H1 (cell line): ENCODE data around the gene MACROH2A1. TPM values are rescaled to one million over a fixed set of nuclear protein-coding genes. Genes with fewer than 3 reads are reported as not detected.

ENCODE experiments used
- CTCF ChIA-PET: fragments of 300-600 bp; sonication (Branson Sonifier 250); formaldehyde crosslinking; loops from one replicate; lab custom pipeline; 2021; ENCODE audit not compliant: partially characterized antibody; lab: Charles Lee
- POLR2A ChIA-PET: fragments of 300-600 bp; sonication (Branson Sonifier 250); formaldehyde crosslinking; loops from one replicate; lab custom pipeline; 2021; ENCODE audit warnings: inconsistent platforms; ENCODE audit not compliant: partially characterized antibody; lab: Charles Lee
- DNase-seq, 2 experiments: peaks; one replicate each; pipeline versions ENCODE4 v3.0.0 to v3.0.0-alpha.2; 2010 to 2022; ENCODE audit warnings: low spot score in 2 of 2, low read depth in 1 of 2, mixed read lengths in 1 of 2
- FAIRE-seq: peaks from 2 replicates; lab custom pipeline; 2011; peaks lifted over from hg19 to GRCh38; lab: Jason Lieb, UNC
- H2AFZ ChIP-seq: 2 replicates; pipeline ENCODE4 v1.8.1; 2012; ENCODE audit warnings: low read length, inconsistent platforms
- H2AK5ac ChIP-seq: 2 replicates; pipeline ENCODE4 v1.6.1; 2013; ENCODE audit warnings: low read depth, low read length
- H2BK120ac ChIP-seq: replicated peaks from 2 replicates; pipeline ENCODE3; 2013; ENCODE audit warnings: low read depth, low read length, inconsistent platforms
- H2BK12ac ChIP-seq: 2 replicates; pipeline ENCODE4 v1.6.1; 2013; ENCODE audit warnings: low read depth, low read length
- H2BK15ac ChIP-seq: 2 replicates; pipeline ENCODE4 v1.6.1; 2013; ENCODE audit warnings: low read length
- H2BK20ac ChIP-seq: 2 replicates; pipeline ENCODE4 v1.6.1; 2013; ENCODE audit warnings: low read length
- H2BK5ac ChIP-seq: 2 replicates; pipeline ENCODE4 v1.6.1; 2013; ENCODE audit warnings: low read depth, low read length
- H3K14ac ChIP-seq: 2 replicates; pipeline ENCODE4 v1.6.1; 2013; ENCODE audit warnings: inconsistent platforms; ENCODE audit not compliant: insufficient read length
- H3K18ac ChIP-seq: 2 replicates; pipeline ENCODE4 v1.6.1; 2013; ENCODE audit warnings: low read length; ENCODE audit errors: extremely low read depth
- H3K23ac ChIP-seq: 2 replicates; pipeline ENCODE4 v1.6.1; 2013; ENCODE audit warnings: inconsistent platforms; ENCODE audit not compliant: insufficient read length
- H3K23me2 ChIP-seq: 2 replicates; pipeline ENCODE4 v1.6.1; 2013; ENCODE audit warnings: low read depth, low read length
- H3K27ac ChIP-seq: 2 replicates; pipeline ENCODE4 v1.6.1; 2011; ENCODE audit warnings: low read depth, low read length, inconsistent platforms
- H3K27me3 ChIP-seq, 4 experiments: replicated peaks in 1 of 4; 1 replicate in 1 of 4; 2 replicates in 3 of 4; pipeline versions ENCODE4 v1.6.1 to v1.8.1; 2011 to 2013; ENCODE audit warnings: low read length in 3 of 4, mild to moderate bottlenecking in 3 of 4, inconsistent platforms in 2 of 4, mixed read lengths in 2 of 4, moderate library complexity in 1 of 4; ENCODE audit not compliant: control insufficient read depth in 3 of 4, insufficient read depth in 3 of 4; ENCODE audit errors: extremely low read depth in 1 of 4
- H3K36me3 ChIP-seq, 4 experiments: 2 replicates each; pipeline versions ENCODE4 v1.6.1 to v1.8.1; 2011 to 2013; ENCODE audit warnings: mild to moderate bottlenecking in 4 of 4, low read length in 3 of 4, moderate library complexity in 2 of 4, control low read depth in 1 of 4, inconsistent platforms in 1 of 4; ENCODE audit not compliant: insufficient read depth in 4 of 4, control insufficient read depth in 2 of 4
- H3K4ac ChIP-seq: replicated peaks from 2 replicates; pipeline ENCODE3; 2013; ENCODE audit warnings: low read length, low read depth, mixed read lengths, inconsistent platforms; ENCODE audit not compliant: insufficient read length
- H3K4me1 ChIP-seq, 4 experiments: replicated peaks in 1 of 4; 1 replicate in 1 of 4; 2 replicates in 3 of 4; pipeline versions ENCODE4 v1.6.1 to v1.8.1; 2011 to 2013; ENCODE audit warnings: low read length in 3 of 4, inconsistent platforms in 2 of 4, mixed read lengths in 1 of 4; ENCODE audit not compliant: insufficient read depth in 4 of 4, control insufficient read depth in 3 of 4
- H3K4me2 ChIP-seq, 2 experiments: 2 replicates each; pipeline versions ENCODE4 v1.6.1 to v1.8.1; 2011 to 2013; ENCODE audit warnings: low read depth in 2 of 2, low read length in 2 of 2, control low read depth in 1 of 2, inconsistent platforms in 1 of 2, mild to moderate bottlenecking in 1 of 2; ENCODE audit not compliant: insufficient read depth in 1 of 2
- H3K4me3 ChIP-seq, 4 experiments: fragments of 200-600, 300-600 bp in 1 of 4; sonication (generic), shearing (Covaris generic), sonication (Bioruptor Twin) in 1 of 4; 2 replicates each; pipeline versions ENCODE4 v1.5.1 to v1.8.1; 2011 to 2016; ENCODE audit warnings: low read length in 4 of 4, low read depth in 3 of 4, control low read depth in 2 of 4, inconsistent platforms in 2 of 4, mild to moderate bottlenecking in 2 of 4, mixed read lengths in 1 of 4, moderate library complexity in 1 of 4; ENCODE audit not compliant: insufficient read depth in 2 of 4; ENCODE audit errors: extremely low read depth in 1 of 4
- H3K56ac ChIP-seq: replicated peaks from 2 replicates; pipeline ENCODE3; 2013; ENCODE audit warnings: low read depth, mild to moderate bottlenecking, mixed read lengths, low read length, inconsistent platforms; ENCODE audit not compliant: insufficient read length
- H3K79me1 ChIP-seq: 2 replicates; pipeline ENCODE4 v1.6.1; 2013; ENCODE audit warnings: low read depth, low read length, control low read depth
- H3K79me2 ChIP-seq, 2 experiments: 2 replicates each; pipeline versions ENCODE4 v1.6.1 to v1.8.1; 2012 to 2013; ENCODE audit warnings: low read length in 2 of 2, mild to moderate bottlenecking in 2 of 2, inconsistent platforms in 1 of 2; ENCODE audit not compliant: insufficient read depth in 2 of 2, control insufficient read depth in 1 of 2
- H3K9ac ChIP-seq, 4 experiments: replicated peaks in 1 of 4; 1 replicate in 1 of 4; 2 replicates in 3 of 4; pipeline versions ENCODE4 v1.6.1 to v1.8.1; 2011 to 2013; ENCODE audit warnings: low read depth in 3 of 4, low read length in 3 of 4, control low read depth in 2 of 4, mild to moderate bottlenecking in 2 of 4, moderate library complexity in 2 of 4, inconsistent platforms in 1 of 4; ENCODE audit errors: extremely low read depth in 1 of 4
- H3K9me3 ChIP-seq, 2 experiments: 2 replicates each; pipeline versions ENCODE4 v1.6.1 to v1.8.1; 2012 to 2013; ENCODE audit warnings: mild to moderate bottlenecking in 2 of 2, moderate library complexity in 2 of 2, control low read depth in 1 of 2, inconsistent platforms in 1 of 2, low read depth in 1 of 2, low read length in 1 of 2, mixed read lengths in 1 of 2; ENCODE audit not compliant: insufficient read depth in 2 of 2
- H4K20me1 ChIP-seq, 2 experiments: replicated peaks in 1 of 2; 2 replicates each; pipeline versions ENCODE3 to v1.8.1; 2011 to 2013; ENCODE audit warnings: inconsistent platforms in 2 of 2, low read length in 2 of 2, mild to moderate bottlenecking in 1 of 2; ENCODE audit not compliant: insufficient read depth in 2 of 2, control insufficient read depth in 1 of 2
- H4K5ac ChIP-seq: 2 replicates; pipeline ENCODE4 v1.6.1; 2013; ENCODE audit warnings: low read length, low read depth, mixed read lengths, inconsistent platforms; ENCODE audit not compliant: insufficient read length
- H4K8ac ChIP-seq: 2 replicates; pipeline ENCODE4 v1.8.0; 2013; ENCODE audit warnings: mild to moderate bottlenecking, moderate library complexity, low read length, inconsistent platforms; ENCODE audit not compliant: insufficient read depth; ENCODE audit errors: extremely low read depth
- H4K91ac ChIP-seq: replicated peaks from 2 replicates; pipeline ENCODE3; 2013; ENCODE audit warnings: low read length, mixed read lengths, inconsistent platforms; ENCODE audit not compliant: insufficient read length
- CBX8 ChIP-seq: fragments of 300-800, 300-1000 bp; sonication (generic); IDR thresholded peaks from 2 replicates; pipeline ENCODE4 v1.7.1; 2016; ENCODE audit warnings: low read depth, low read length, borderline replicate concordance
- EGR1 ChIP-seq: IDR thresholded peaks from 2 replicates; pipeline ENCODE4 v1.6.1; 2011; ENCODE audit warnings: low read depth, low read length, borderline replicate concordance
- FOSL1 ChIP-seq: IDR thresholded peaks from 2 replicates; pipeline ENCODE4 v1.6.1; 2011; ENCODE audit warnings: mild to moderate bottlenecking, low read depth, low read length, moderate library complexity; ENCODE audit not compliant: insufficient read depth
- GABPA ChIP-seq: IDR thresholded peaks from 2 replicates; pipeline ENCODE4 v1.6.1; 2011; ENCODE audit warnings: mild to moderate bottlenecking, low read length, moderate library complexity, borderline replicate concordance; ENCODE audit not compliant: insufficient read depth
- WGBS, 2 experiments: shearing (Covaris generic) in 1 of 2; methylation state at CpG; one replicate each; pipeline versions ENCODE4 v1.1.6 to v1.1.7; 2013 to 2015; ENCODE audit warnings: low lambda C conversion rate in 2 of 2, mixed read lengths in 2 of 2, inconsistent platforms in 1 of 2, low coverage in 1 of 2, missing lambda C conversion rate in 1 of 2; ENCODE audit not compliant: insufficient replicate concordance in 2 of 2, insufficient coverage in 1 of 2, insufficient read length in 1 of 2; ENCODE audit errors: extremely low coverage in 1 of 2, missing lambda C conversion rate in 1 of 2; 5-methylcytosine and 5-hydroxymethylcytosine counted together
- polyA plus RNA-seq, 7 experiments: library from polyadenylated mRNA; depleted of rRNA in 3 of 7; stranded (reverse) in 5 of 7; unstranded in 2 of 7; fragments of >200 nt in 5 of 7; fragments of 200-250 nt in 2 of 7; gene quantifications; 1 replicate in 5 of 7; 2 replicates in 1 of 7; 4 replicates in 1 of 7; pipeline versions ENCODE4 v1.2.1 to v1.2.3, GENCODE V29; 2011 to 2013; ENCODE audit warnings: missing spikeins in 2 of 7, mixed read lengths in 2 of 7
- total RNA-seq: library from RNA; stranded (reverse); fragmentation: NEBNext Ultra II Directional; extraction: Animal tissue kit (Norgen Biotek cat#: 25700); gene quantifications from 2 replicates; pipeline ENCODE4 v1.2.1, GENCODE V29; 2021

The MACROH2A1 gene
- total and polyA plus RNA-seq, 2 of the 8 experiments (the other 6 are each of a cell fraction or from before 2014, with no cell fraction given), result 60.0 to 92.3 TPM

DNA sequence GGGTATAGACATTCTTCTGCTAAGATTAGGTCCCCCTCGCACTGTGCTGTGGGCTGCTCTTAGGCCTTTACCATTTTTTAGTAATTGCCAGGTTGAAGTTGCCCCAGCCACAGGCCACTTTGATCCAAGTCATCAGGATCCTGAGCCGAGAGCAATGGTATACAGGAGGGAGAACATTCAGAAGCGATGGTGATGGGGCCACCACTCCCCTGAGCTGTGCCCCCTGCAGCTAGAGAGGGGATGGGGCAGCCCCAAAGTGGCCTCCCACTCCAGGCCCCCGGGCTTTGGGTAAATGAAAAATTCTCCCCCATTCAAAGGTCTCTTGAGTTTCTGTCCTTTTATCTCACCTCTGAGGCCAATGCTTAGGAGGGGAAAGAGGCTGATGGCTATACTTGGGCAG, 59.4 kb downstream of the MACROH2A1 start:
- TF ChIP-seq GABPA (no peak), EGR1 (no peak), CBX8 (no peak), FOSL1 (no peak)
- no peak overlapping the region for H2BK20ac ChIP-seq
- H3K9ac ChIP-seq, result no peak overlapping the region
- POLR2A ChIA-PET, result no interaction called here
- H3K18ac ChIP-seq, result no peak overlapping the region
- no peaks in the 10 kb centered on the region for H3K23me2 ChIP-seq
- H4K91ac ChIP-seq, result no peak overlapping the region
- H4K8ac ChIP-seq, result no peak overlapping the region
- no peak overlapping the region for H2BK12ac ChIP-seq
- H3K4ac ChIP-seq, result no peak overlapping the region
- no peak overlapping the region for H2BK15ac ChIP-seq
- no peak overlapping the region for H3K4me3 ChIP-seq
- CTCF ChIA-PET, result interaction anchor here (0.6 to 1.8 kb wide), 6 partner anchors 8 to 171 kb away, joined by 3 to 7 read pairs (median 4); no protein-coding TSS in a partner anchor
- WGBS, 2 experiments, result 87% methylated on average over 4 of the region's 4 CpGs; no CpG with 5 or more reads in 1 of the 2 experiments
- H3K4me2 ChIP-seq, result no peak overlapping the region
- FAIRE-seq, result no peak
- no peaks in the 10 kb centered on the region for H3K27me3 ChIP-seq
- peaks cover 4 to 20% (median 7%) of the 10 kb centered on the region in 4 experiments; a peak in 5 of 8 replicates for H3K36me3 ChIP-seq
- H4K20me1 ChIP-seq, result peaks cover 0 to 3% of the 10 kb centered on the region in 2 experiments
- H3K4me1 ChIP-seq, result no peaks in the 10 kb centered on the region
- H3K79me2 ChIP-seq, result no peaks in the 10 kb centered on the region
- no peak overlapping the region for H3K56ac ChIP-seq
- no peak overlapping the region for H3K23ac ChIP-seq
- no peak overlapping the region for H4K5ac ChIP-seq
- H2BK120ac ChIP-seq, result no peak overlapping the region
- H2AK5ac ChIP-seq, result no peak overlapping the region
- H3K79me1 ChIP-seq, result no peaks in the 10 kb centered on the region
- no peak overlapping the region for H2AFZ ChIP-seq
- no peak overlapping the region for H3K14ac ChIP-seq
- no peaks in the 10 kb centered on the region for H3K9me3 ChIP-seq
- H2BK5ac ChIP-seq, result no peak overlapping the region
- no peak for DNase-seq
- H3K27ac ChIP-seq, result no peak overlapping the region
